Measurements from ENCODE around the gene FAM13A. TPM values are rescaled to one million over a fixed set of nuclear protein-coding genes. Genes with fewer than 3 reads are reported as not detected.

FAM13A gene
- total and polyA plus RNA-seq, 10 of the 15 experiments (the other 5 are each of a cell fraction or from before 2014, with no cell fraction given) = 0.05 to 1.8 (median 0.27) TPM; not detected in 1

GRCh38 chr4:88866862-88867550 is 190.0 kb downstream of the FAM13A start (continued):
- TF ChIP-seq HDAC2 (IDR thresholded peaks at IDR 0.05) = no peak
- no peak for TF ChIP-seq ZNF217 (IDR thresholded peaks at IDR 0.05)
- no peak for TF ChIP-seq PAX8 (IDR thresholded peaks at IDR 0.05)
- no peak for TF ChIP-seq CUX1 (IDR thresholded peaks at IDR 0.05; ENCODE audit: insufficient replicate concordance, low read depth, low read length)
- TF ChIP-seq CBFB (IDR thresholded peaks at IDR 0.05; ENCODE audit: low read depth) = no peak
- TF ChIP-seq RAD21 (IDR thresholded peaks at IDR 0.05; ENCODE audit: insufficient read depth, low read depth, low read length) = no peak

DNA sequence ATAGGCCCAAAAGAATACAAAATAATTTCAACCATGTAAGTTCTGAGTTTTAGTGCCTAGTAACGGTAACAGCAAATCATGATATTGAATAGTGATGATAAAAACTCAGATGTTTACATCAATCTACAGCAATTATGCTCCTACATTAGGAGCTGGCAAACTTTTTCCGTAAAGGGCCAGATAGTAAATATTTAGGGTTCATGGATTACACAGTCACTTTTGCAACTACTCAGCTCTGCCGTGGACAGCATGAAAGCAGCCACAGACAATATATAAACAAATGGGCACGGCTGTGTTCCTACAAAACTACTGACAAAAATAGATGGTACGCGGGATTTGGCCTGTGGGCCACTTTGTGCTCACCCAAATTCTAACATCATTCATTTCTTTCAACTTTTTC is 191.5 kb downstream of the FAM13A start:
- WGBS (ENCODE audit: insufficient coverage, insufficient replicate concordance, low lambda C conversion rate, missing lambda C conversion rate) = 68% methylated on average over 6 of the region's 6 CpGs
- H2AFZ ChIP-seq (ENCODE audit: control insufficient read depth, low read depth, low read length) = no peak overlapping the region
- POLR2A ChIA-PET = interaction anchor here (0.6 to 0.7 kb wide), 2 partner anchors 65 to 215 kb away, joined by 4 to 7 read pairs; no protein-coding TSS in a partner anchor
- TF ChIP-seq MEF2B (IDR thresholded peaks at IDR 0.05; ENCODE audit: partially characterized antibody, poor library complexity, severe bottlenecking) (no peak), ZNF592 (IDR thresholded peaks at IDR 0.05) (no peak), STAT3 (IDR thresholded peaks at IDR 0.05; ENCODE audit: low read depth, low read length) (no peak), IKZF2 (IDR thresholded peaks at IDR 0.05) (no peak), MTA3 (IDR thresholded peaks at IDR 0.05; ENCODE audit: borderline replicate concordance, low read length) (no peak)
- TF ChIP-seq, protein P1, sequence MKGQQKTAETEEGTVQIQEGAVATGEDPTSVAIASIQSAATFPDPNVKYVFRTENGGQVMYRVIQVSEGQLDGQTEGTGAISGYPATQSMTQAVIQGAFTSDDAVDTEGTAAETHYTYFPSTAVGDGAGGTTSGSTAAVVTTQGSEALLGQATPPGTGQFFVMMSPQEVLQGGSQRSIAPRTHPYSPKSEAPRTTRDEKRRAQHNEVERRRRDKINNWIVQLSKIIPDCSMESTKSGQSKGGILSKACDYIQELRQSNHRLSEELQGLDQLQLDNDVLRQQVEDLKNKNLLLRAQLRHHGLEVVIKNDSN (IDR thresholded peaks at IDR 0.05; ENCODE audit: borderline replicate concordance, extremely low read length, insufficient read depth, low read depth, low read length) = no peak

More for the DNA sequence above, 191.5 kb downstream of the FAM13A start:
- H4K20me1 ChIP-seq (ENCODE audit: control insufficient read depth, insufficient read depth) = no peaks in the 10 kb centered on the region
- ChIA-PET SMC1A (ENCODE audit: uncharacterized antibody, unreplicated experiment) (interaction anchor here (1.1 kb wide), 1 partner anchor 17 kb away, joined by 3 read pairs; no protein-coding TSS in a partner anchor), CTCF (interaction anchor here (0.6 to 1.6 kb wide), 3 partner anchors 16 to 170 kb away, joined by 3 to 6 read pairs (median 4); no protein-coding TSS in a partner anchor), RAD21 (ENCODE audit: unreplicated experiment) (no interaction called here)
- intact Hi-C loops (cut with micrococcal nuclease; ENCODE audit: unreplicated experiment) = no loop called here
- H3K27ac ChIP-seq (ENCODE audit: control insufficient read depth, insufficient read depth) = no peak overlapping the region
- no peaks in the 10 kb centered on the region for H3K36me3 ChIP-seq (ENCODE audit: control insufficient read depth in 2 of 2, insufficient read depth in 2 of 2, low read length in 1 of 2)
- in situ Hi-C loops (cut with MboI) = no loop called here
- ATAC-seq = no peak
- FAIRE-seq = no peak
- BruUV-seq (replicated peaks) = no TSS peak
- H3K9ac ChIP-seq (ENCODE audit: control insufficient read depth, insufficient read depth, low read length) = no peak overlapping the region
- no peaks in the 10 kb centered on the region for H3K4me1 ChIP-seq (ENCODE audit: control insufficient read depth, insufficient read depth, low read length)
- no peak for DNase-seq (ENCODE audit: low read depth, low spot score)
- no peaks in the 10 kb centered on the region for H3K27me3 ChIP-seq (replicated peaks in 1 of 2; ENCODE audit: control insufficient read depth in 2 of 2, insufficient read depth in 2 of 2, low read length in 1 of 2)
- no peak overlapping the region for H3K4me3 ChIP-seq
- no peak overlapping the region for H3K4me2 ChIP-seq (ENCODE audit: control insufficient read depth, insufficient read depth)
- no peaks in the 10 kb centered on the region for H3K79me2 ChIP-seq (ENCODE audit: control insufficient read depth, insufficient read depth, low read length)
- H3K9me3 ChIP-seq (replicated peaks; ENCODE audit: control insufficient read depth, insufficient read depth, low read length) = no peaks in the 10 kb centered on the region

Measured in GM12878 (cell line).